ENCODE results near the gene SEPTIN1.
"Not testable (repeated sequence)": the region's sequence is repeated elsewhere in the genome, so short reads cannot be mapped to it uniquely, and the experiment has no call there.

The SEPTIN1 gene

DNA sequence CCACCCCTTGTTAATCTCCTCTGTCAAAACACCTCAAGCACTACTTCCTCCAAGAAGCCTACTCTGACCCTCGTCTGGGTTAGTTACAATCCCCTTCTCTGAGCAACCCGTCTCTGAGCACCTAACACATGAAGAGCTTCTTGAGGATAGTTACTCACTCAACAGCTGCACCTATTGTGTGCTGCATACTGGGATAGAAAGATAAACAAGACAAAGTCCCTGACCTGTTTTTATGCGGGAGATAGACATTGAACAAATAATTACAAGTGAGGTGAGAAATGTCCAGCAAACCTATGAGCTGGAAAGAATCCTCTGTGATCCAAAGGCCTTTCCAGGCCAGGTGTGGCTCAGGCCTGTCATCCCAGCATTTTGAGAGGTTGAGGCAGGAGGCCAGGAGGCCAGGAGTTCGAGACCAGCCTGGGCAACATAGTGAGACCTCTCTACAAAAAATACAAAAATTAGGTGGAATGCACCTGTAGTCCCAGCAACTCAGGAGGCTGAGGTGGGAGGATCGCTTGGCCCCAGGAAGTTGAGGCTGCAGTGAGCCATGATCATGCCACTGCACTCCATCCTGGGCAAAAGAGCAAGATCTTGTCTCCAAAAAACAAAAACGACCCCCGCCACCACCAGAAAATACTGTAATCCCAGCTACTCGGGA is 19.5 kb upstream of the SEPTIN1 start:
- DNase-seq, result no peak

DNA sequence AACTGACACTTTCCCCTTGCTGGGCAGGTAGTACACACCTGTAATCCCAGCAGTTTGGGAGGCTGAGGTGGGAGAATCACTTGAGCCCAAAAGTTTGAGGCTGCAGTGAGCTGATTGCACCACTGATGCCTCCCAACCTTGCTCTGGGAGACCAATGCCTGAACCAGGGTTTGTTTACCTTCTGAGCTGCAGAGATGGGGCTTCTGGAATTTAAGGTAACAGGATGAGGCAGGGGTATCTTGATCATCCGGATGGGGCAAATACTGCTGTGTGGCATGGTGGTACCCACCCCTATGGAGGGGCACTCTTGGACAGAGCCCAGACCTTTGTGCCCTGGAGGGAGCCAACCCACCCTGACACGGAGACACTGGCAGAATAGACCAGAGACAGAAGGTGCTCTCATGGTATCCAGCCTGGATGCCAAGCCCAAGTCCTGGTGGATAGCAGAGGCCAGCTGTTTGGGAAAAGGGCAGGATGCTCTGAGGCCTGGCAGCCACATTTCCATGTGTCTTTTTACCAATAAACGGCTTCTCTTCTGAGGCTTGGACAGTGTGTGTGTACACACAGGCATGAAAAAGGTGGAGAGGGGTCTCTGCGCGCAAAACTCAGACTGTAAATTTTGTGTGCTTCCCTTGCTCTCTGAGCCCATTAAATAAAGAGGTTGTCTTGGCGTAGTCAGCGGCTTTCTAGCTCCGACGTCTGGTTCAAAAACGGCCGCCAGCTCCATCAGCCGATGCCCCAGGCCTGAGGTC is 17.2 kb upstream of the SEPTIN1 start:
- no peak for DNase-seq

- no peak for DNase-seq
Measured at GRCh38 chr16:30398661-30399434, 16.5 kb upstream of the SEPTIN1 start.

DNA sequence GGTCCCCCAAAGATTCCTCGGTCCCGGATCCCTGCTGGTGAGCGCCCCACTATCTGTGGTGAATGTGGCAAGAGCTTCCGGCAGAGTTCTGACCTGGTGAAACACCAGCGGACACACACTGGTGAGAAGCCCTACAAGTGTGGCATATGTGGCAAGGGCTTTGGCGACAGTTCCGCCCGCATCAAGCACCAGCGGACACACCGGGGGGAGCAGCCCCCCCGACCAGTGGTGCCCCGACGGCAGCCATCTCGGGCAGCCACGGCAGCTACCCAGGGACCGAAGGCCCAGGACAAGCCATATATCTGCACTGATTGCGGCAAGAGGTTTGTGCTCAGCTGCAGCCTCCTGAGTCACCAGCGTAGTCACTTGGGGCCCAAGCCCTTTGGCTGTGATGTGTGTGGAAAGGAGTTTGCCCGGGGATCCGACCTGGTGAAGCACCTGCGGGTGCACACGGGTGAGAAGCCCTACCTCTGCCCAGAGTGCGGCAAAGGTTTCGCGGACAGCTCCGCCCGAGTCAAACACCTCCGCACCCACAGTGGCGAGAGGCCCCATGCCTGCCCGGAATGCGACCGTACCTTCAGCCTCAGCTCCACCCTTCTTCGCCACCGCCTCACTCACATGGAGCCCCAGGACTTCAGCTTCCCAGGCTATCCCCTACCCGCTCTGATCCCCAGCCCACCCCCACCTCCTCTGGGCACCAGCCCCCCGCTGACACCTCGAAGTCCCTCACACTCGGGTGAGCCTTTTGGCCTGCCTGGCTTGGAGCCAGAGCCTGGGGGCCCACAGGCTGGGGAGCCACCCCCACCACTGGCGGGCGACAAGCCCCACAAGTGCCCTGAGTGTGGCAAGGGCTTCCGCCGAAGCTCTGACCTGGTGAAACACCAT is 15.7 kb upstream of the SEPTIN1 start:
- no peak for DNase-seq

GRCh38 chr16:30397056-30397455 is 14.7 kb upstream of the SEPTIN1 start:
- DNase-seq, result no peak

GRCh38 chr16:30396627-30397026 is 14.3 kb upstream of the SEPTIN1 start:
- not testable (repeated sequence) for DNase-seq

DNA sequence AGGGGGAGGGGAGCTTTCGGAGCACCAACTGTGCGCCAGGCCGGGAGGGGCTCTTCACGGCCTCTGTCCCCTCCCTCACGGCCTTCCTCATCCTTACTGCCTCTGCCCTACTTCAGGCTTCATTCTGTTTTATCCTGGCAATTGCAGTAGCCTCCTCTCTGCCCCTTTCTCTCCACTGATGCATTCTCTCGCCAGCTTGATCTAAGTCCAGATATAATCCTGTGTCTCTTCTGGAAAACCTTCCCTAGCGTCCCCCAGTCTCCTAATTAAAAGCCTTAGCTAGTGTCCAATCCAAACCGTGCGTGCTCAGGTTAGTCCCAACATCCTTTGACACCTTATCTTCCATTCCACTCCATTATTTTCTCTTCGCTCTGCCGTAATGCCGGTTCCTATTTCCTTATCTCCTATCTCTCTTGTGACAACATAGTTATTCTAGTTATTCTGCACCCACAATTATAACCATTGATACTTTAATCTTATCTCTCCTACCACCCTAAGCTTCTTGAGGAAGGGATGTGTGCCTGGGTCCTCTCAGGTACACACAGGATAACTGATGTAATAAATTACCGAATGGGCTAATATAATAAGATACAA is 13.7 kb upstream of the SEPTIN1 start:
- no peak for DNase-seq

GRCh38 chr16:30395155-30395991 is 13.0 kb upstream of the SEPTIN1 start, which contains the start of gene ZNF48:
ZNF48 (plus strand) TSS chr16:30395420; CDS start chr16:30395795, 375 bp downstream.
- peak; percentile 29 for DNase-seq

DNA sequence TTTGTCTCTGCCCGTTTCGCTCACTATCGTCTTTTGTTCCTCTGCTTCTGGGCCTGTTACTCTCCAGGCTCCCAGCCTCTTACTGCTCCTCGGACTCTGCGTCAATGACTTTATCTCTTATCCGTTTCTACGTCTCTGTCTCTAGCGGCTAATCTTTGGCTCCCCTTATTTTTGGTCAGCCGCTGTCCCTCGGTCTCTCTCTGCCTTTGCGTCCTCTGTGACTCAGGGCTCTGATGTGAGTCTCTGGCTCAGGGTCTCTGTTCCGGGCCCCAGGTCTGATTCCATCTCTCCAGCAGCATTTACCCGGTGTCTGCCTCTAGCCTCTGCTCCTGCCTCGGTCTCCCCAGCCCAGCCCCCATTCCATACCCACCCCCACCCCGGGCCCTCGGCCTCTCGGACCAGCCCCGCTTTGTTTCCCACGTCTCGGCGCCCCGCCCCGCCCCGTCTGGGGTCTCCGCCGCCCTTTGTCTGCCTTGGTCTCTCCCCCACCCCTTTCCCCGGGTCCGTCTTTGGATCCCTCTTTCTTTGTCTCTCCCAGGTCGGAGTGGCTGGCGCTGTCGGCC is 12.3 kb upstream of the SEPTIN1 start:
- DNase-seq, result no peak

DNA sequence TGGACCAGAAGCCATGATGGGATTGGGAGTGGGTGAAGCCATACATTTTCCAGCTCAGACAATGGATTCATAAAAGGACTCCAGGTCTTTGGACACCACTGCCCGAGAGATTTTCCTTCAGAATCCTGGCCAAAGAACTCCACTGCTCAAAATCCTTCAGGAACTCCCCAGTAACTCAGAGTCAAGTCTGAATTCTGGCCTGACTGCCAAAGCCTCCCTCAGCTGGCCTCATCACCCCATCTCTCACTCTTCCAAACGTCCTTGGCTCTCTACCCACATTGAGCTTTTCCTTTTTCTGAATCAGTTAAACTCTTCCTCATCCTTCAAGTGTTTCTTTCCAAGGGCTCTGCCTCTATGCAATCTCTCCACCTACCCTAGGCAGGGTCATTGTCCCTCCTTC is 1.2 kb upstream of the SEPTIN1 start:
- DNase-seq, result no peak

DNA sequence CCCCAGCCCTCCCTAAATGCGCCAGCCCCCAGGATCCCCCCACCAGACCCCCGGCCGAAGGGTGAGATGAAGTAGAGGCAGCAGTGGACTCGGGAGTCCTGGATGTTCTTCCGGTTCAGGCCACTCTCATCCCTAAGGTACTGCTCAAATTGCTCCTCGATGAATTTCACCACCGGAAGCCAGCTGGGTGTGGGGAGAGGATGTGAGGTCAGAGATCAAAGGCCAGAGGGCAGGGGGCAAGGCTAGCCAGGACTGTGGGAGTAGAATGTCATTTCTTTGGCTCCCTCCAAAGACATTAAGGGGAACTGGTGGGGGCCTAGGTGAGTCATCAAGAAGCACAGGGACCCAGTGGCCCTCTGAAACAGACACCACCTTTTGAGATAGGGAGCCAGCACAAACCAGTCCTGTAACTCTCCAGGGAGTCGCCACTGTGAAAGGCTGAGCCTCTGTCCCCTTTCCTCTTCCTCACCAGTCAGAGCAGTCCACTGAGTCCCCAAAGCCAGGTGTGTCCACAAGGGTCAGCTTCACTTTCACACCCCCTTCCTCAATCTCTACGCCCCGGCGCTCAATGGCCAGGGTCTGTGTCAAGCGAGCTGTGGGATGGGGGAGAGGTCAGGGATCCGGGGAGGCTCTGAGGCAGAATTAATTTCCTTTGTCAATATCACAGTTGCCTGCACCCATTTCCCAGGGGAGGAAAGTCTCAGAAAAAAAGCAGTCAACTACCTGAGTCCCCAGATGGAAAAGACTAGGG is 895 bp downstream of the SEPTIN1 start:
- DNase-seq, result no peak

DNA sequence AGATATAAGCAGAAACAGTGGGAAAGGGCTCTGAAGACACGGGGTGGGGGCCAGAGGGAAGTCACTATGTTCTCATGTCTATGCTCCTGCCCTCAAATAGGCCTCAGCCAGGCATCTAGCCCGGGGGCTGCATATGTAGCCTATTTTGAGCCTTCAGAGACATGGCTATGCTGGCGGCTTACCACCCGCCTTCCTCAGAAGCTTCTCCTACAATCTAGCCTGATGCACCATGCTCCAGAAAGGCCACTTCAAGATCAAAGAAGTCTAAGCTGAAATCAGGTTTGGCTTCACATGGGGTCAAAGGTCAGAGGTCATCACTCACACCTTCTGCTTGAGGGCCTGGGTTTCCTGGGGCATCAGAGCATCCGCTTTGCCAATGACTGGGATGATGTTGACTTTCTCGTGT is 1.6 kb downstream of the SEPTIN1 start:
- no peak for DNase-seq

DNA sequence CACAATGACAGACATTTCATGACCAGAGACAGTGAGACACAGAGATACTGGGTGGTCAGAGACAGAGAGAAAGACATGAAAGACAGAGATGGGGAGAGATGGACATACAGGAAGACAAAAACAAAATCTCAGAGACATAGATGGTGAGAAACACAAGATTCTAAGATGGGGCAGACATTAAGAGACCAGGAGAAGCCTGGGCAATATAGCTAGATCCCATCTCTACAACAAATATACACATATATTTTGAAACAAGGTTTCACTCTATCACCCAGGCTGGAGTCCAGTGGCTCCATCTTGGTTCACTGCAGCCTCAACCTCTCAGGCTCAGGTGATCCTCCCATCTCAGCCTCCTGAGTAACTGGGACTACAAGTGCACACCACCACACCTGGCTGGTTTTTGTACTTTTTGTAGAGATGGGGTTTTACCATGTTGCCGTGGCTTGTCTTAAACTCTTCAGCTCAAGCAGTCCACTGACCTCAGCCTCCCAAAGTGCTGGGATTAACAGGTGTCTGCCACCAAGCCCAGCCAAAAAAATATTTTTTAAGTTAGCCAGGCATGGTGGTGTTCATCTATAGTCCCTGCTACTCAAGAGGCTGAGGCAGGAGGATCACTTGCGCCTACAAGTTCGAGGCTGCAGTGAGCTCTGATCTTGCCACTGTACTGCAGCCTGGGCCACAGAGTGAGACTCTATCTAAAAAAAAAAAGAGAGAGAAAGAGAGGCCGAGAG is 2.1 kb downstream of the SEPTIN1 start:
- no peak for DNase-seq

DNA sequence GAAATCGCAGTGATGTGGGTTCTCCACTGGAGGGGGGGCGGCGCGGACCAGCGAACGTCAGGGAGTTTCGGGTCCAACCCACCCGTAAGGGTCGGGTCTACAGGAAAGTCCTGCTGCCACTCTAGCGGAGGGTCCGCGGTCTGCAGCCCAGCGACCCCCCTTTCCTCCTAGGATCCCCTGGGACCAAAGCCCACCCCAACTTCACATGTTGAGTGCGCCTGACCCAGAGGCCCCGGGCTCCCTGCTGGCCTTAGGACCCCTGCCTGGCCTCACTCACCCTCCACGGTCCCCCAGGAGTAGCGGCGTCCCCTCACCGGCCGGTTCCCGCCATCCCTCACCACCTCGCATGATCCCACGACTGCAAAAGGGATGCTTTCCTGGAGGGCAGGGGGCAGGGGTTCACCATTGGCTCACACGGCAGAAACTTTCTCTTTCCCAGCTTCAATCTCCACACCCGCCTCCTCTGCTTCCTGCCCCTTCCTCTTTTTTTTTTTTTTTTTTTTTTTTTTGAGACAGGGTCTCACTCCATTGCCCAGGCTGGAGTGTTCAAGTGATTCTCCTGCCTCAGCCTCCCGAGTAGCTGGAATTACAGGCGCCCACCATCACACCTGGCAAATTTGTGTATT is 3.1 kb downstream of the SEPTIN1 start:
- no peak for DNase-seq

DNA sequence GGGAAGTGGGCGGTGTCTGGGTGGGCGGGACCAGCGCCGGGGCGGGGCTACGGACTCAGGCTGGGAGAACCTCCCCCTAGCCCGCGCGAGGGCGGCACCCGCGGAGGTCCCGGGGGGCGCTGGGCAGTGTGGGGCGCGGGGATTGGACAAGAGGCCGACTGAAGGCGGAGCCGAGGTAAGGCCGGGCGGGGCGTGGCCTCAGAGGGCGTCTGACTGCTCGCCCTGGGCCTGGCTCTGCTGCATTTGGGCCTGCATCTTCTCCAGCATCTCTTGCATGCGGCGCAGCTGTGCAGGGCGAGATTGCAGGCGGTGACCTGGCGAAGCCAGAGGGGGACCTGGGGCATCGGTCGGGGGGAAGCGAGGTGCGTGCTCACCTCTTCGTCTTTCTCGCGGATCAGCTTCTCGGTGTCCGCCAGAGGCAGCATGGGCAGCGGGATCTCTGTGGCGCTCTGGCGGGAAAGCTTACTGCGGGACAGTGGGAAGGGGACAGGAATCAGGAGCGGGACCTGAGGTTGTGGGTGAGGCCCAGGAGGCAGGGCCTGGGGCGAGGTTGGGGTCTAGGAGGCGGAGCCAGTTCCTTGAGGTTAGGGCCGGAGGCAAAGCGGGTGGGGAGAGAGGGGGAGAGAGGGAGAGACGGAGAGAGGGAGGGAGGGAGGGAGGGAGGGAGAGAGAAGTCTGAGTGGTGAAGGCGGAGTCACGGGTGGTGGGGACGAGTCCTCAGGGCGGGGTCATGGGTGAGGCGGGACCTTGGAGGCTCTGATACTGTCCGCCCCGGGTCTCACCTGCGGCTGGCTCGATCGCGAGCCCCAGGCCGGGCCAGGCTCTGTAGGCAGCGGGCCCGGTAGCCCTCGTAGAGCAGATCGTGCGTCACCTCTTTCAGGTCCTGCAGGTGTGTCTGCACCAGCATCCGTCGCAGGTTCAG is 3.9 kb downstream of the SEPTIN1 start:
- peak; percentile 53 for DNase-seq

DNA sequence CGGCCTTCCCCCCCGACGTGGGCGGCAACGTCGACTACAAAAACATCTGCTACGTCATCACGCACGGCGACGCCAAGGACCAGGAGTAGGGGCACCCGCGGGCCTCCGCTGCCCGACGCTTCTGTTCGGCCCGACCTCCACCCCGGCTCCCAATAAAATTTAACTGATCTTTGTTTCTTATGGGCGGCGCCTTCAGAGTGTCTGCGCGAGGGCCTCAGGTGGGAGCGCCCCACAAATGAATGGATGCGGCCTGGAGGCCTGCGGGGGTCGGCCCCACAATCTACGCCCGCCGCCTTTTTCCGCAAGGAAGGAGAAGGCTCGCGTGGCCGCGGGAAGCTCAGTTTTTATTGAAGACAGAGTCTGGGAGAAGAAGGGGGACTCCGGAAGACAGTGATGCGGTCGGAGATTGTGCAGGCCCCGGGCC is 4.5 kb downstream of the SEPTIN1 start:
- DNase-seq, result no peak

GRCh38 chr16:30377050-30377811 is 5.1 kb downstream of the SEPTIN1 start:
- no peak for DNase-seq
